IMR-90 (cell line): ENCODE measurements around the gene ANKRD55. TPM values are rescaled to one million over a fixed set of nuclear protein-coding genes. Genes with fewer than 3 reads are reported as not detected.

Experiments used
- ATAC-seq: fragments of 200-7000 bp; cut with Tn5 transposase; 2 replicates; pipeline ENCODE4 v1.9.1; 2020; ENCODE audit warnings: low read depth, mild to moderate bottlenecking, moderate library complexity
- BruUV-seq: library from RNA; stranded (reverse); fragments of 400-500 nt; replicated peaks from 2 replicates; lab custom pipeline; 2021; lab: Mats Ljungman, UMichigan
- CTCF ChIA-PET: fragments of 300-600 bp; formaldehyde crosslinking; extraction: SDS; loops from one replicate; lab custom pipeline; 2021; ENCODE audit warnings: antibody characterized with exemption; lab: Yijun Ruan, JAX
- POLR2A ChIA-PET: fragments of 300-600 bp; sonication (Branson Sonifier 250); formaldehyde crosslinking; loops from one replicate; lab custom pipeline; 2022; ENCODE audit warnings: antibody characterized with exemption; ENCODE audit not compliant: unreplicated experiment; lab: Charles Lee
- DNase-seq: peaks from one replicate; pipeline ENCODE4 v3.0.0; 2013
- H2AFZ ChIP-seq: replicated peaks from 2 replicates; pipeline ENCODE3; 2013; ENCODE audit warnings: low read length, mild to moderate bottlenecking; ENCODE audit not compliant: poor library complexity
- H2AK5ac ChIP-seq: 2 replicates; pipeline ENCODE4 v1.6.1; 2013; ENCODE audit warnings: low read depth, low read length, inconsistent platforms
- H2AK9ac ChIP-seq: replicated peaks from 2 replicates; pipeline ENCODE3; 2013; ENCODE audit warnings: mild to moderate bottlenecking, low read depth, low read length, moderate library complexity; ENCODE audit not compliant: poor library complexity
- H2BK120ac ChIP-seq: 2 replicates; pipeline ENCODE4 v1.6.1; 2013; ENCODE audit warnings: low read depth, low read length, inconsistent platforms
- H2BK15ac ChIP-seq: 3 replicates; pipeline ENCODE4 v1.6.1; 2013; ENCODE audit warnings: low read depth, low read length, inconsistent platforms
- H2BK20ac ChIP-seq: 2 replicates; pipeline ENCODE4 v1.6.1; 2013; ENCODE audit warnings: low read depth, mild to moderate bottlenecking, inconsistent platforms, low read length, moderate library complexity
- H2BK5ac ChIP-seq: 2 replicates; pipeline ENCODE4 v1.6.1; 2013; ENCODE audit warnings: mild to moderate bottlenecking, low read depth, low read length, inconsistent platforms; ENCODE audit not compliant: poor library complexity, severe bottlenecking
- H3K14ac ChIP-seq: replicated peaks from 2 replicates; pipeline ENCODE4 v1.6.1; 2013; ENCODE audit warnings: low read depth, low read length, inconsistent platforms
- H3K18ac ChIP-seq: 2 replicates; pipeline ENCODE4 v1.6.1; 2013; ENCODE audit warnings: low read depth, low read length, control low read depth
- H3K23ac ChIP-seq: 2 replicates; pipeline ENCODE4 v1.6.1; 2013; ENCODE audit warnings: low read depth, low read length, inconsistent platforms
- H3K27ac ChIP-seq: 2 replicates; pipeline ENCODE4 v1.5.1; 2013; ENCODE audit warnings: mild to moderate bottlenecking, control low read depth, low read length; ENCODE audit not compliant: insufficient read depth
- H3K27me3 ChIP-seq: 2 replicates; pipeline ENCODE4 v1.6.1; 2013; ENCODE audit warnings: low read length; ENCODE audit not compliant: control insufficient read depth, insufficient read depth
- H3K36me3 ChIP-seq: 2 replicates; pipeline ENCODE4 v1.6.1; 2013; ENCODE audit warnings: low read length, mixed read lengths; ENCODE audit not compliant: control insufficient read depth, insufficient read depth
- H3K4ac ChIP-seq: 2 replicates; pipeline ENCODE4 v1.6.1; 2013; ENCODE audit warnings: low read depth, low read length, inconsistent platforms
- H3K4me1 ChIP-seq: 2 replicates; pipeline ENCODE4 v1.6.1; 2013; ENCODE audit warnings: low read length, mixed read lengths; ENCODE audit not compliant: control insufficient read depth, insufficient read depth
- H3K4me2 ChIP-seq: 2 replicates; pipeline ENCODE4 v1.6.1; 2013; ENCODE audit warnings: low read depth, mild to moderate bottlenecking, control low read depth, low read length, moderate library complexity
- H3K4me3 ChIP-seq: 2 replicates; pipeline ENCODE4 v1.5.1; 2013; ENCODE audit warnings: low read depth, mild to moderate bottlenecking, control low read depth, low read length, moderate library complexity; ENCODE audit not compliant: insufficient read depth
- H3K56ac ChIP-seq: 2 replicates; pipeline ENCODE4 v1.6.1; 2013; ENCODE audit warnings: low read length, inconsistent platforms; ENCODE audit not compliant: insufficient read depth; ENCODE audit errors: extremely low read depth
- H3K79me1 ChIP-seq, 2 experiments: 2 replicates each; pipeline ENCODE4 v1.6.1; 2013; ENCODE audit warnings: low read length in 2 of 2, inconsistent platforms in 1 of 2, low read depth in 1 of 2
- H3K9ac ChIP-seq: 2 replicates; pipeline ENCODE4 v1.6.1; 2013; ENCODE audit warnings: low read depth, low read length, control low read depth
- H3K9me1 ChIP-seq: 2 replicates; pipeline ENCODE4 v1.6.1; 2013; ENCODE audit warnings: low read length, inconsistent platforms; ENCODE audit not compliant: insufficient read depth
- H3K9me3 ChIP-seq: 2 replicates; pipeline ENCODE4 v1.6.1; 2013; ENCODE audit warnings: low read length; ENCODE audit not compliant: control insufficient read depth, insufficient read depth
- H4K20me1 ChIP-seq: 2 replicates; pipeline ENCODE4 v1.6.1; 2013; ENCODE audit warnings: low read length, inconsistent platforms; ENCODE audit not compliant: insufficient read depth
- H4K5ac ChIP-seq: 2 replicates; pipeline ENCODE4 v1.6.1; 2013; ENCODE audit warnings: mild to moderate bottlenecking, low read depth, low read length, control low read depth
- H4K8ac ChIP-seq, 2 experiments: 2 replicates each; pipeline ENCODE4 v1.6.1; 2013; ENCODE audit warnings: low read depth in 2 of 2, low read length in 2 of 2, control low read depth in 1 of 2, inconsistent platforms in 1 of 2
- H4K91ac ChIP-seq: 2 replicates; pipeline ENCODE4 v1.6.1; 2013; ENCODE audit warnings: low read depth, low read length, inconsistent platforms; ENCODE audit not compliant: insufficient read depth
- BHLHE40 ChIP-seq: fragments of 150-350 bp; IDR thresholded peaks from 2 replicates; pipeline ENCODE4 v1.6.1; 2016; ENCODE audit warnings: mild to moderate bottlenecking, low read depth, low read length
- ELK1 ChIP-seq: fragments of 150-350 bp; IDR thresholded peaks from 2 replicates; pipeline ENCODE4 v1.6.1; 2016; ENCODE audit warnings: low read depth, mild to moderate bottlenecking, low read length, moderate library complexity, borderline replicate concordance
- FOS ChIP-seq: fragments of 150-350 bp; IDR thresholded peaks from 2 replicates; pipeline ENCODE4 v1.6.1; 2016; ENCODE audit warnings: low read depth, low read length
- RAD21 ChIP-seq: IDR thresholded peaks from 2 replicates; pipeline ENCODE4 v1.6.1; 2012; ENCODE audit warnings: low read length, improper control_type of control experiment
- SMC3 ChIP-seq: fragments of 150-350 bp; IDR thresholded peaks from 2 replicates; pipeline ENCODE4 v1.6.1; 2016; ENCODE audit warnings: low read depth, mild to moderate bottlenecking, antibody characterized with exemption, low read length, moderate library complexity
- USF2 ChIP-seq: fragments of 150-350 bp; IDR thresholded peaks from 2 replicates; pipeline ENCODE4 v1.6.1; 2017; ENCODE audit warnings: mild to moderate bottlenecking, antibody characterized with exemption, low read length, low read depth
- WGBS, 2 experiments: methylation state at CpG; one replicate each; pipeline versions ENCODE4 v1.1.5 to v1.1.7; 2013; ENCODE audit warnings: missing lambda C conversion rate in 2 of 2; ENCODE audit not compliant: insufficient read length in 1 of 2; ENCODE audit errors: extremely low coverage in 2 of 2; 5-methylcytosine and 5-hydroxymethylcytosine counted together
- dilution Hi-C: fragments of 300-500 bp; cut with HindIII; formaldehyde crosslinking; loops from one replicate; pipeline ENCODE4 v1.14.3; 2018; ENCODE audit warnings: low sequenced_read_pairs; ENCODE audit not compliant: unreplicated experiment
- in situ Hi-C: fragments of 300-500 bp; cut with MboI; formaldehyde crosslinking; loops from 3 replicates; pipeline ENCODE4 v1.14.3; 2019; ENCODE audit warnings: low sequenced_read_pairs, inconsistent platforms, mixed read lengths
- intact Hi-C: fragments of 100-400 bp; cut with micrococcal nuclease; formaldehyde crosslinking; loops from 2 replicates; pipeline ENCODE4 v1.10.0; 2022
- polyA plus RNA-seq, 3 experiments: library from polyadenylated mRNA; depleted of rRNA; stranded (reverse); fragments of >200 nt; gene quantifications; 2 replicates each; pipeline ENCODE4 v1.2.3, GENCODE V29; 2012; ENCODE audit warnings: low replicate concordance in 1 of 3
- total RNA-seq: library from RNA; depleted of rRNA; stranded (reverse); fragments of >200 nt; gene quantifications from 2 replicates; pipeline ENCODE4 v1.2.3, GENCODE V29; 2012

Gene ANKRD55
- total and polyA plus RNA-seq, 2 of the 4 experiments (the other 2 are of a cell fraction) = not detected

GRCh38 chr5:56179442-56179841 is 53.7 kb downstream of the ANKRD55 start:
- Histone ChIP-seq H3K4me2 (no peak overlapping the region), H3K4me3 (no peak overlapping the region), H2BK20ac (no peak overlapping the region), H3K23ac (no peak overlapping the region), H2AK5ac (no peak overlapping the region), H4K8ac (no peak overlapping the region), H3K27me3 (no peaks in the 10 kb centered on the region), H4K91ac (no peak overlapping the region), H3K14ac (no peak overlapping the region), H2AK9ac (no peak overlapping the region), H2BK120ac (no peak overlapping the region), H3K56ac (no peak overlapping the region), H3K79me1 (no peaks in the 10 kb centered on the region), H3K18ac (no peak overlapping the region), H4K20me1 (no peaks in the 10 kb centered on the region), H3K4ac (no peak overlapping the region), H3K9me1 (peaks cover 17% of the 10 kb centered on the region), H3K9ac (no peak overlapping the region), H2BK5ac (no peak overlapping the region), H3K36me3 (no peaks in the 10 kb centered on the region), H3K27ac (no peak overlapping the region), H4K5ac (no peak overlapping the region), H3K4me1 (peaks cover 16% of the 10 kb centered on the region), H3K9me3 (no peaks in the 10 kb centered on the region), H2AFZ (no peak overlapping the region), H2BK15ac (no peak overlapping the region)
- DNase-seq (no peak), ATAC-seq (no peak)
- TF ChIP-seq RAD21 (no peak), SMC3 (no peak), ELK1 (no peak), FOS (no peak), USF2 (no peak), BHLHE40 (no peak)
- POLR2A ChIA-PET = no interaction called here
- intact Hi-C loops (loop anchor here (5.0 kb wide), 1 partner anchor 187 kb away; the partner anchor contains the start of gene IL6ST), dilution Hi-C loops (no loop called here), in situ Hi-C loops (no loop called here)
- BruUV-seq = no TSS peak
- CTCF ChIA-PET = interaction anchor here (0.6 kb wide), 1 partner anchor 18 kb away, joined by 3 read pairs; no protein-coding TSS in a partner anchor
- WGBS, 2 experiments = no CpG with 5 or more reads among the region's 2 CpGs
